Measurements from ENCODE around the gene YAF2. TPM values are rescaled to one million over a fixed set of nuclear protein-coding genes. Genes with fewer than 3 reads are reported as not detected.

The YAF2 gene
- total and polyA plus RNA-seq, 2 donors (not counting 1 experiment from before 2014, with no cell fraction given), result 11.6 to 41.9 TPM

DNA sequence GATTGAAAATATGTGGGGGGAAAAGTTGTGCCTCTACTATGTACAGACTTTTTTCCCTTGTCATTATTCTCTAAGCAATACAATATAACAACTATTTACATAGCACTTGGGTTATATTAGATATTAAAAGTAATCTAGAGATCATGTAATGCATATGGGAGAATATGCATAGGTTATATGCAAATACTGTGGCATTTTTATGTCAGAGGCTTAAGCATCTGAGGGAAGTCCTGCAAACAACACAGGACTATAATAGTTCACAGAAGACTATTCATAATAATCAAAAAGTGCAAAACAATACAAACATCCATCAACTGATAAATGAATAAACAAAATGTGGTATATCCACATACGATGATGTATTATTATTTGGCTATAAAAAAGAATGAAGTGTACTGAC lies 33.7 kb downstream of the YAF2 start:
- no peak overlapping the region for H3K27ac ChIP-seq (ENCODE audit: low read length in 2 of 2)
- no peak overlapping the region for H3K9ac ChIP-seq (ENCODE audit: low read length)
- H3K9me3 ChIP-seq (ENCODE audit: control extremely low read depth in 1 of 3, control insufficient read depth in 2 of 3, insufficient read depth in 1 of 3, low read length in 2 of 3), result no peaks in the 10 kb centered on the region
- WGBS (ENCODE audit: insufficient coverage), result no CpG with 5 or more reads among the region's 1 CpG
- ChIA-PET POLR2A (no interaction called here), CTCF (no interaction called here)
- H3K79me2 ChIP-seq (ENCODE audit: control insufficient read depth, insufficient read depth, low read length), result peaks cover 43% of the 10 kb centered on the region
- no peak for ATAC-seq (ENCODE audit: low read depth)
- H3K4me3 ChIP-seq (ENCODE audit: control extremely low read depth in 1 of 5, extremely low read depth in 1 of 5, insufficient read depth in 1 of 5, low read depth in 2 of 5, low read length in 4 of 5), result no peak overlapping the region
- Mint-ChIP-seq H3K4me1 (peaks cover 6% of the 10 kb centered on the region), H3K27me3 (no peaks in the 10 kb centered on the region), H3K4me3 (no peak overlapping the region), H3K9me3 (ENCODE audit: insufficient read depth) (no peaks in the 10 kb centered on the region), H3K27ac (no peak overlapping the region)
- H3K27me3 ChIP-seq (replicated peaks in 1 of 4; ENCODE audit: control extremely low read depth in 1 of 4, control insufficient read depth in 3 of 4, insufficient read depth in 4 of 4, low read length in 3 of 4), result no peaks in the 10 kb centered on the region
- no peaks in the 10 kb centered on the region for H4K20me1 ChIP-seq (ENCODE audit: control insufficient read depth, insufficient read depth, low read length, poor library complexity, severe bottlenecking)
- H3K4me1 ChIP-seq (ENCODE audit: control insufficient read depth in 2 of 2, insufficient read depth in 2 of 2, low read length in 2 of 2), result no peaks in the 10 kb centered on the region
- H3K4me2 ChIP-seq (replicated peaks; ENCODE audit: low read depth, low read length, poor library complexity, severe bottlenecking), result no peak overlapping the region
- no peak overlapping the region for H2AFZ ChIP-seq (ENCODE audit: insufficient read depth, low read depth, low read length, poor library complexity, severe bottlenecking)
- no peak for DNase-seq
- intact Hi-C loops (cut with micrococcal nuclease), result no loop called here
- TF ChIP-seq EZH2 (IDR thresholded peaks at IDR 0.05; ENCODE audit: borderline replicate concordance, insufficient read depth, low read depth, low read length, poor library complexity, severe bottlenecking), result no peak
- TF ChIP-seq, protein P1, sequence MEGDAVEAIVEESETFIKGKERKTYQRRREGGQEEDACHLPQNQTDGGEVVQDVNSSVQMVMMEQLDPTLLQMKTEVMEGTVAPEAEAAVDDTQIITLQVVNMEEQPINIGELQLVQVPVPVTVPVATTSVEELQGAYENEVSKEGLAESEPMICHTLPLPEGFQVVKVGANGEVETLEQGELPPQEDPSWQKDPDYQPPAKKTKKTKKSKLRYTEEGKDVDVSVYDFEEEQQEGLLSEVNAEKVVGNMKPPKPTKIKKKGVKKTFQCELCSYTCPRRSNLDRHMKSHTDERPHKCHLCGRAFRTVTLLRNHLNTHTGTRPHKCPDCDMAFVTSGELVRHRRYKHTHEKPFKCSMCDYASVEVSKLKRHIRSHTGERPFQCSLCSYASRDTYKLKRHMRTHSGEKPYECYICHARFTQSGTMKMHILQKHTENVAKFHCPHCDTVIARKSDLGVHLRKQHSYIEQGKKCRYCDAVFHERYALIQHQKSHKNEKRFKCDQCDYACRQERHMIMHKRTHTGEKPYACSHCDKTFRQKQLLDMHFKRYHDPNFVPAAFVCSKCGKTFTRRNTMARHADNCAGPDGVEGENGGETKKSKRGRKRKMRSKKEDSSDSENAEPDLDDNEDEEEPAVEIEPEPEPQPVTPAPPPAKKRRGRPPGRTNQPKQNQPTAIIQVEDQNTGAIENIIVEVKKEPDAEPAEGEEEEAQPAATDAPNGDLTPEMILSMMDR (IDR thresholded peaks at IDR 0.05), result no peak
- peaks cover 0 to 5% of the 10 kb centered on the region in 2 experiments for H3K36me3 ChIP-seq (replicated peaks in 1 of 2; ENCODE audit: control extremely low read depth in 1 of 2, control insufficient read depth in 1 of 2, extremely low read depth in 1 of 2, insufficient read depth in 2 of 2, low read length in 1 of 2)

DNA sequence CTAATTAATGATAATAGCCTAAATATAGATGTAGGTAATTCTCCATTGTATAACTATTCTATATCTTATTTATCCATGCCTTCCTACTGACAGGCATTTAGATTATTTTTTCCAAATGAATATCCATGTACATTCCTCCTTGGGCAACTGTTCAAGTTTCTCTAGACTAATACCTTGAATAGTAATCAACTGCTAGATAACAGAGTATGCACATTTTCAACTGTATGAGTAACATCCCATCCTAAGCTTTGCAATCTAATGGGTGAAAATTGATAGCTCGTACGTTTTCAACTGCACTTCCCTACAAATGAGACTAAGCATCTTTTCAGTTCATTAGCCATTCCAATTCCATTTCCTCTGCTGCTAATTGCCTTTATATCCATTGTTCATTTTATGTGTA lies 37.0 kb downstream of the YAF2 start:
- ChIA-PET CTCF (no interaction called here), POLR2A (no interaction called here)
- H3K27me3 Mint-ChIP-seq, result no peaks in the 10 kb centered on the region
- WGBS (ENCODE audit: insufficient coverage), result no CpG with 5 or more reads among the region's 2 CpGs
- no peaks in the 10 kb centered on the region for H3K9me3 ChIP-seq (ENCODE audit: control extremely low read depth in 1 of 3, control insufficient read depth in 2 of 3, insufficient read depth in 1 of 3, low read length in 2 of 3)
- no peak overlapping the region for H3K4me3 Mint-ChIP-seq
- peaks cover 9 to 16% of the 10 kb centered on the region in 2 experiments for H3K36me3 ChIP-seq (replicated peaks in 1 of 2; ENCODE audit: control extremely low read depth in 1 of 2, control insufficient read depth in 1 of 2, extremely low read depth in 1 of 2, insufficient read depth in 2 of 2, low read length in 1 of 2)
- no peak for ATAC-seq (ENCODE audit: low read depth)
- H3K27ac Mint-ChIP-seq, result no peak overlapping the region
- H3K79me2 ChIP-seq (ENCODE audit: control insufficient read depth, insufficient read depth, low read length), result peaks cover 29% of the 10 kb centered on the region
- no peak overlapping the region for H2AFZ ChIP-seq (ENCODE audit: insufficient read depth, low read depth, low read length, poor library complexity, severe bottlenecking)
- no peak overlapping the region for H3K4me2 ChIP-seq (replicated peaks; ENCODE audit: low read depth, low read length, poor library complexity, severe bottlenecking)
- H3K4me1 ChIP-seq (ENCODE audit: control insufficient read depth in 2 of 2, insufficient read depth in 2 of 2, low read length in 2 of 2), result no peaks in the 10 kb centered on the region
- H3K4me1 Mint-ChIP-seq, result peaks cover 4% of the 10 kb centered on the region
- no peaks in the 10 kb centered on the region for H3K27me3 ChIP-seq (replicated peaks in 1 of 4; ENCODE audit: control extremely low read depth in 1 of 4, control insufficient read depth in 3 of 4, insufficient read depth in 4 of 4, low read length in 3 of 4)
- intact Hi-C loops (cut with micrococcal nuclease), result no loop called here
- no peak for TF ChIP-seq EZH2 (IDR thresholded peaks at IDR 0.05; ENCODE audit: borderline replicate concordance, insufficient read depth, low read depth, low read length, poor library complexity, severe bottlenecking)
- TF ChIP-seq, protein P1 (IDR thresholded peaks at IDR 0.05), result no peak
- no peak overlapping the region for H3K4me3 ChIP-seq (ENCODE audit: control extremely low read depth in 1 of 5, extremely low read depth in 1 of 5, insufficient read depth in 1 of 5, low read depth in 2 of 5, low read length in 4 of 5)
- H3K9me3 Mint-ChIP-seq (ENCODE audit: insufficient read depth), result no peaks in the 10 kb centered on the region
- no peak overlapping the region for H3K27ac ChIP-seq (ENCODE audit: low read length in 2 of 2)
- no peak overlapping the region for H3K9ac ChIP-seq (ENCODE audit: low read length)
- H4K20me1 ChIP-seq (ENCODE audit: control insufficient read depth, insufficient read depth, low read length, poor library complexity, severe bottlenecking), result no peaks in the 10 kb centered on the region
- DNase-seq, result no peak
